ENCODE measurements around the gene COMT. TPM values are rescaled to one million over a fixed set of nuclear protein-coding genes. Genes with fewer than 3 reads are reported as not detected.

COMT gene
- total and polyA plus RNA-seq, 2 experiments from 2014 or later = 29.6 to 29.8 TPM

- no peak for TF ChIP-seq EZH2 (IDR thresholded peaks at IDR 0.05; ENCODE audit: low read depth, unreplicated experiment)
- 0 out of 2 replicates have a peak, but pooled peaks have one; percentile 8 for TF ChIP-seq CREB1 (CRISPR knock-in tag; IDR thresholded peaks at IDR 0.05; ENCODE audit: low read depth)
- H3K4me3 Mint-ChIP-seq = no peak overlapping the region
- peaks cover 17% of the 10 kb centered on the region for H3K4me1 Mint-ChIP-seq
- H4K20me1 ChIP-seq (replicated peaks; ENCODE audit: insufficient read depth) = no peaks in the 10 kb centered on the region; the same call in 1 of the 2 replicates
- no peaks in the 10 kb centered on the region for H3K9me3 Mint-ChIP-seq
- 0 out of 2 replicates have a peak, but pooled peaks cover 4% of the 10 kb centered on the region for H3K36me3 ChIP-seq (ENCODE audit: insufficient read depth)
- no peaks in the 10 kb centered on the region for H3K9me2 ChIP-seq (ENCODE audit: insufficient read depth)
- no peaks in the 10 kb centered on the region for H3K79me2 ChIP-seq (replicated peaks; ENCODE audit: insufficient read depth)
- no peak overlapping the region for H3K4me3 ChIP-seq
- ATAC-seq (peak; percentile 86), DNase-seq (ENCODE audit: low spot score) (peak; percentile 97)
- no peaks in the 10 kb centered on the region for H3K27me3 ChIP-seq (ENCODE audit: insufficient read depth)
- H2AFZ ChIP-seq = no peak overlapping the region
- H3K27ac ChIP-seq (ENCODE audit: low read depth) = peak overlapping the region; percentile 69; the same call in 1 of the 2 replicates
- H3F3A ChIP-seq (replicated peaks; ENCODE audit: low read depth) = 0 out of 2 replicates have a peak, but pooled peaks cover 3% of the 10 kb centered on the region
- peak overlapping the region; percentile 33; the same call in 1 of the 2 replicates for H3K4me2 ChIP-seq
- peak overlapping the region; percentile 90 for H3K27ac Mint-ChIP-seq
- H3K4me1 ChIP-seq (ENCODE audit: insufficient read depth) = peaks cover 10% of the 10 kb centered on the region
- peaks cover 4% of the 10 kb centered on the region for H3K27me3 Mint-ChIP-seq (ENCODE audit: insufficient read depth, low read depth, poor library complexity)
- H3K36me3 Mint-ChIP-seq (ENCODE audit: low read depth) = peaks cover 24% of the 10 kb centered on the region
Measured at GRCh38 chr22:19974268-19974861, 32.8 kb downstream of the COMT start.

GRCh38 chr22:19974935-19975706, 33.5 kb downstream of the COMT start:
- Histone ChIP-seq H3K27me3 (ENCODE audit: insufficient read depth) (no peaks in the 10 kb centered on the region), H3K79me2 (replicated peaks; ENCODE audit: insufficient read depth) (no peaks in the 10 kb centered on the region), H2AFZ (no peak overlapping the region), H3K4me3 (no peak overlapping the region), H4K20me1 (replicated peaks; ENCODE audit: insufficient read depth) (no peaks in the 10 kb centered on the region; the same call in 1 of the 2 replicates), H3F3A (replicated peaks; ENCODE audit: low read depth) (0 out of 2 replicates have a peak, but pooled peaks cover 3% of the 10 kb centered on the region), H3K27ac (ENCODE audit: low read depth) (peak overlapping the region; percentile 69; the same call in 1 of the 2 replicates), H3K36me3 (ENCODE audit: insufficient read depth) (0 out of 2 replicates have a peak, but pooled peaks cover 4% of the 10 kb centered on the region), H3K4me2 (peak overlapping the region; percentile 33; the same call in 1 of the 2 replicates), H3K4me1 (ENCODE audit: insufficient read depth) (peaks cover 10% of the 10 kb centered on the region), H3K9me2 (ENCODE audit: insufficient read depth) (no peaks in the 10 kb centered on the region)
- no peaks in the 10 kb centered on the region for H3K9me3 Mint-ChIP-seq
- H3K4me3 Mint-ChIP-seq = peak overlapping the region; percentile 28; the same call in 2 of the 3 replicates
- ATAC-seq (peak; percentile 12), DNase-seq (ENCODE audit: low spot score) (peak; percentile 32)
- no peak for TF ChIP-seq ZNF462 (CRISPR knock-in tag; IDR thresholded peaks at IDR 0.05)
- no peak for TF ChIP-seq ETS1 (IDR thresholded peaks at IDR 0.05)
- no peak for TF ChIP-seq CREB1 (CRISPR knock-in tag; IDR thresholded peaks at IDR 0.05; ENCODE audit: low read depth)
- TF ChIP-seq POLR2AphosphoS5 (IDR thresholded peaks at IDR 0.05; ENCODE audit: low read depth) = no peak
- no peak for TF ChIP-seq STAT1 (IDR thresholded peaks at IDR 0.05; ENCODE audit: unreplicated experiment)
- TF ChIP-seq NANOG (IDR thresholded peaks at IDR 0.05; ENCODE audit: borderline replicate concordance) = no peak
- peaks cover 17% of the 10 kb centered on the region for H3K4me1 Mint-ChIP-seq
- H3K27me3 Mint-ChIP-seq (ENCODE audit: insufficient read depth, low read depth, poor library complexity) = peaks cover 3% of the 10 kb centered on the region
- peaks cover 25% of the 10 kb centered on the region for H3K36me3 Mint-ChIP-seq (ENCODE audit: low read depth)
- H3K27ac Mint-ChIP-seq = peak overlapping the region; percentile 90

Data from GM23338 (cell line).